Umbilical cord (tissue), 2 donors: ENCODE results near the gene AHNAK. TPM values are rescaled to one million over a fixed set of nuclear protein-coding genes. Genes with fewer than 3 reads are reported as not detected.
"Not testable (repeated sequence)": the region's sequence is repeated elsewhere in the genome, so short reads cannot be mapped to it uniquely, and the experiment has no call there.

ENCODE experiments used
- DNase-seq: peaks from one replicate; pipeline ENCODE4 v3.0.0-alpha.2; 2015; ENCODE audit warnings: low spot score
- total RNA-seq: library from RNA; depleted of rRNA; stranded (reverse); fragments of >200 nt; gene quantifications from one replicate; pipeline ENCODE4 v1.2.3, GENCODE V29; 2014; ENCODE audit warnings: low replicate concordance; ENCODE audit not compliant: insufficient read depth

The AHNAK gene
- total RNA-seq: 550 TPM

GRCh38 chr11:62546244-62546928 lies at the start of gene AHNAK:
TSS of gene AHNAK (minus strand) at chr11:62546806. CDS start at chr11:62536098, 10,708 bp downstream.
- DNase-seq: peak; percentile 89

GRCh38 chr11:62595124-62595523 lies 48.5 kb upstream of the AHNAK start:
- no peak for DNase-seq

- DNase-seq: peak; percentile 71
These were observed 46.9 kb upstream of the AHNAK start for GRCh38 chr11:62593434-62594044.

GRCh38 chr11:62592989-62593421 lies 46.4 kb upstream of the AHNAK start:
- no peak for DNase-seq

- DNase-seq: no peak
These were observed 45.7 kb upstream of the AHNAK start for GRCh38 chr11:62592146-62592815.

- peak; percentile 99 for DNase-seq
These were observed 45.0 kb upstream of the AHNAK start, which contains the start of gene TUT1 for GRCh38 chr11:62591448-62592145. TSS of gene TUT1 (minus strand) at chr11:62591523. CDS start at chr11:62591485, 38 bp downstream.

DNA sequence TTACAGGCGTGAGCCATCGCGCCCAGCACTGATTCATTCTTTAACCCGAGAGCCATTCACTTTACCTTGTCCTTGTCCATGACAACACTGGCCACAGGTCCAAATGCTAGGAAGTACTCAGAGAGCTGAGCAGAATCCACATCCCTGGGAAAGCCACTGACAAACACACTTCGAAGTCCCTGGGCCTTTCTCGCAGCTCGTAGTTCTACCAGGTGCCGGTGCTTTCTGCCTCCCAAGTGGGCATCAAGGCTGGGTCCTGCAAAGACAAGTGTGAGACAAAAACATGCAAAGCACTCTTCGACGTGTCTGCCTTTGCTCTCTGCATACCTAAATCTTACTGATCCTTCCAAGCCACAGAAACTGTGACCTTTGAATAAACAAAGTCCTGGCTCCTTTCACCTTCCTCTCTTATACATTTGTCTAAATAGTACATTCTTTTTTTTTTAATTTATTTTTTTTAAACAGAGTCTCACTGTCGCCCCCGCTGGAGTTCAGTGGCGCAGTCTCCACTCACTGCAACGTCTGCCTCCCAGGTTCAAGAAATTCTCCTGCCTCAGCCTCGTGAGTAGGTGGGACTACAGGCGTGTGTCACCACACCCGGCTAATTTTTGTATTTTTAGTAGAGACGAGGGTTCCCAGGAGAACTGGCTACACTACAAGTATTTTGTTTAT lies 42.5 kb upstream of the AHNAK start:
- DNase-seq: no peak

- DNase-seq: not testable (repeated sequence)
These were observed 38.8 kb upstream of the AHNAK start for GRCh38 chr11:62585356-62585755.

- not testable (repeated sequence) for DNase-seq
These were observed 35.1 kb upstream of the AHNAK start for GRCh38 chr11:62581735-62582134.

- DNase-seq: no peak
These were observed 34.5 kb upstream of the AHNAK start for GRCh38 chr11:62580959-62581715.

DNA sequence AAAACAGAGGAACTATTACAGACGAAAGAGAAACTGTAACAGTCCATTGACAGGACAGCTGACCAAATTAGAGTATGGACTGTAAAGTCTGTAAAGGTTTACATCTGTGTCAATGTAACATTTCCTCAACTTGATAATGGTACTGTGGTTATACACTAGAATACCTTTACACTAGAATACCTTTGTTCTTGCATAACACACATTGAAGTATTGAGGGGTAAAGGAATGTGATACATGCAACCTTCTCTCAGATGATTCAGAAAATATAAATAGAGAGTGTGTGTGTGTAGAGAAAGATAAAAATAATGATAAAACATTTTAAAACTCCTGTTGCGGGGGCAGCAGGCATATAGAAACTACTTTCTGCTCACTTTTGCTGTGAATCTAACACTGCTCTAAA lies 32.6 kb upstream of the AHNAK start:
- no peak for DNase-seq

DNA sequence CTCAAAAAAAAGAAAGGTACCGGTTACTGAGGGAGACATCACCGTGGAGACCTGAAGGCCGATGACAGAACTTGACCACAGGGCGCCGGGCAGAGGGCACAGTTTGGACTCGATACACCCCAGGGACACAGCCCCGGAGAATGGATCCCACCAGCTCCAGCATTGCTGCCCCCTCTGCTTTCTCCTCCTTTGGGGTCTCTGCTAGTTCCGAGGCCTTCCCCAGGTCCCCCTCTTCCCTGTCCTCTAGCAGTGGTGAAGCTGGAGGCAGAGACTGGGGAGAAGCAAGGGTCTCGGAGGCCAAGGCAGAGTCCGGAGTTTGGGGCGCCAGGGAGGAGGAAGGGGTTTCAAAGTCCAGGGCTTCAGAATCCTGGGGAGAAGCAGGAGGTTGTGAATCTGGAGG lies 31.9 kb upstream of the AHNAK start:
- DNase-seq: no peak

- DNase-seq: no peak
These were observed 30.6 kb upstream of the AHNAK start for GRCh38 chr11:62577046-62577714.

DNA sequence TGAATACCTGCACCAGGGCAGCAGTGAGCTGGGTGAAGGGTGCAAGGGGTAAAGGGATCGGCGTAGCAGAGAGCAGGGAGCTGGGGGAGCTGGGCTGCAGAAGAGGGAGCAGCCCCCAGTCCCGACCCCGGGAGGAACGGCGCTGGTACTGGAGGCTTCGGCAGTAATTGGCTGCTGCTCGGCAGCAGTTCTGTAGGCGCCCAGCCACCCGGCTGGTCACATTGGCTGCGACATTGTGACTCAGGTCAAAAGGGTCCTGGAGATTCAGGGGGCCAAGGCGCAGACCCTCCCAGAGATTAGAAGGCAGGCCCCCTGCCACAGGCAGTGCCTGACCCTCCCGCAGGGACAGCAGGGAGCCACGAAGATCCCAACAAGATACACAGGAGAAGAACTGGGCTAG lies 29.2 kb upstream of the AHNAK start:
- no peak for DNase-seq

DNA sequence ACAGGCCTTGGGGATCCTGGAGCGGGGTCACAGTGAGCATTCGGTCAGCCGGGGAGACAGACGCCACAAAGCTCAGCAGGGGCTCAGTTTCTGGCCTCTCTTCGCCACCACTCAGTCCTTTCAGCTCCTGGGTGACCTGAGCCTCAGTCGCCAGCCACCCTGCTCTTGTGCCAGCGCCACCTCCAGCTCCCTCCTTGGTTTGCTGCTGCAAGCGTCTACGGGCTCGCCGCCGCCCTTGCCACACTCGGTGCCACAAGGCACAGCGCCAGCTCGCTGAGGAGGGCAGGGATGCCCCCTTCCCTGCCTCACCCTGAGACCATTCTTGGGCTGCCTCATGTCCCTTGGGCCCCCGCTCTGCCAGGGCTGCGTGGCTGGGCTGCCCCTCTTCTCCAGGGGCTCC lies 28.6 kb upstream of the AHNAK start:
- DNase-seq: no peak

DNA sequence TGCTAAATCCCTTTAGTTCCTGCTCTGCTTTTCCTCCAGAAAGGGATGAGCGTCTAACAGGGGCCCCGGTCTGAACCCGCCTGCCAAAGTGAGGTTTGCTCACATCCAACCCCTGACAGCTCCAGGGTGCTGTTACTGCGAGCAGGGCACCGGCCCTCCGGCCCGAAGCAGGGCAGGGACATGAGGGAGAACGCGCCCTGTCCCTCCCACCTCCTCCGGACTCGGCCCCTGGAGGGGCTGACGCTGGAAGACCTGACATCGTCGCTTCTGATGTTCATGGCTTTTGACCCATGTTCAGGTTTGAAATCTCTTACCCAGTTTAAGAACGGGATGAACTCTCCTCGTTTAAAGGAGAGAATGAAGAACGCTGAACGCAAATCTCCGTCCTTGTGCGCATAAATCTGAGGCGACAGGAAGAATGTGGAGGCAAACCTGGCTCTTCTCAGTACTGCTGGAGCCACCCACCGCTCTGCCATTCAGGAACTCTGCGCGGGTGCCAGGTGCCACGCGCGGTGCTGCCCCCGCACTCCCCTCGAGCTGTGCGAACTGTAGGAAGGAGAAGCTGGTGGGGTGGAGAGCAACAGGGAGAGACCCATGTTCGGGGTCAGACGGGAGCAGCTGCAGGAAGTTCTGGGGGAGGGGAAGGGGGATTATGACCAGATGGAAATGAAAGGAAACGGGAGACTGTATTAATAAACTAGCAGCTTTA lies 27.9 kb upstream of the AHNAK start:
- peak; percentile 61 for DNase-seq

DNA sequence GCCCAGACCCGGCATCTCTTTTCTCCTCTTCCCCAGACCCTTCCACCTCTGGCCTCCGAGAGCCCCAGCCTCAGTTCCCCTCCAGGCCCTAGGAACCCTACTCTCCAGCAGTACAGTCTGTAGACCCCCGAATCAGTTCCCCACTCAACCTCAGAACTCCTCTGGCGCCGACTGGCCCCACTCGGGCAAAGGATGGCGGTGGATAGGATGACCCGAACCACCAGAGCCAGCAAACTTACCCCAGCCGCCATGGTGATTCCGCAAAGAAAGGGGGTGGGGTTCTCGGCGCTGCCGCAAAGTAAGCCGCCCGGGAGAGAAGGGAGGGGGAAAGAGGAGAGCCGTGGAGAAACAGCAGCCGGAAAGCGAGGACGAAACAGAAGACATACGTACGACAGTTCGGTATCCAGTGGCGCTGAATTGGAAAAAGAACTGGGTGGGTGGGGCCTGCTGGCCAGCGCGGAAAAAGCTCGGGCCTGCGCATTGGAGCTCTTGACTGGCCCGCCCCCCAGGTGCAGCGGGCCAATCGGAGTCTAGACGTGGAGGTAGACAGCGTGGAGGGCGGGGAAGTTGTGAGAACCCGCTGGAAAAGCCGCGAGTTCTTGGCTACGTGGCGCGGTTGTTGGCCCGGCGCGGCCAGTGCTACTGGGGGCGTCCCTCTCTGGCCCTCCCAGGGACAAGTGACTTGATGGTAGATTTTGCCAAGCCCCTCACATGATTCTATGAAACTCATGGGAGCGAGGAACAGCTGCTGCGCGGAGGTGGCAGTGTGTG lies 27.2 kb upstream of the AHNAK start, which contains the start of gene EEF1G:
Gene EEF1G, minus strand, starts transcription at position 300 of the 771 bp plus-strand sequence. Its CDS starts 49 bp downstream, at position 251.
- peak; percentile 100 for DNase-seq

- DNase-seq: peak; percentile 25
These were observed 26.5 kb upstream of the AHNAK start for GRCh38 chr11:62573006-62573591.
